TTC549 (cell line): ENCODE data around the gene FADS2.

Experiments used
- FAIRE-seq: peaks from 2 replicates; lab custom pipeline; 2012; peaks lifted over from hg19 to GRCh38; lab: Jason Lieb, UNC

Gene FADS2

DNA sequence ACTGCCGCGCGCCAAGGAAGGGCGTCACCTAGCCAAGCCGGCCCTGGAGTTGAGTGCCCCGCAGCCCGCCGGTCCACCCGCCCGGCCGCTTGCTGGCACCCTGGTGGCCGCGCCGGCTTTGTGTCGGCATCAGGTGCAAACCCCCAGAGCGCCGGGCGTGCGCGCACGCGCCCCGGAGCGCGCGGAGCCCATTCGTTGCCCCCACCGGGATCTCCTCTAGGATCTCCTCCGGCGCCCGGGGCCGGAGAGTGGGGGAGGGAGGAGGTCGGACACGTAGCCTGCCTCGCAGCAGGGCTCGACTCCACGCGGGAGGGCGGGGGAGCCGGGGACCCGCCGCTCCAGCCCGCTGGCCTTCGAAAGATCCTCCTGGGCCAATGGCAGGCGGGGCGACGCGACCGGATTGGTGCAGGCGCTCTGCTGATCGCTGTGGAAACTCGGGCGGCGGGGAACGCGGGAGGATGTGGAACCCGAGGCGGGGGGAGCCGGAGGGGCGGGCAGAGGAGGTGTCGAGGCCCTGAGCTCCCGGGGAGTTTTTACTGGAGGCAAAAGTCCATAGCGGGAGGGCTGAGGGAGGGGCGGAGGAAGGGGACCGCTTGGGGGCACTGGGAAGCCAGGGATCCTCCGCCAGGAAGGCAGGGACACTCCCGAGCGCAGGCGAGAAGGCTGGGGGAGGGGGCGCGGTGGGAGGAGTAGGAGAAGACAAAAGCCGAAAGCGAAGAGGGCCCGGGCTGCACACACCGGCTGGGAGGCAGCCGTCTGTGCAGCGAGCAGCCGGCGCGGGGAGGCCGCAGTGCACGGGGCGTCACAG is at the start of gene FADS2:
FADS2 (plus strand) TSS at position 730 of the 808 bp plus-strand sequence. CDS start 91 bp downstream, outside the sequence.
- FAIRE-seq, result no peak

DNA sequence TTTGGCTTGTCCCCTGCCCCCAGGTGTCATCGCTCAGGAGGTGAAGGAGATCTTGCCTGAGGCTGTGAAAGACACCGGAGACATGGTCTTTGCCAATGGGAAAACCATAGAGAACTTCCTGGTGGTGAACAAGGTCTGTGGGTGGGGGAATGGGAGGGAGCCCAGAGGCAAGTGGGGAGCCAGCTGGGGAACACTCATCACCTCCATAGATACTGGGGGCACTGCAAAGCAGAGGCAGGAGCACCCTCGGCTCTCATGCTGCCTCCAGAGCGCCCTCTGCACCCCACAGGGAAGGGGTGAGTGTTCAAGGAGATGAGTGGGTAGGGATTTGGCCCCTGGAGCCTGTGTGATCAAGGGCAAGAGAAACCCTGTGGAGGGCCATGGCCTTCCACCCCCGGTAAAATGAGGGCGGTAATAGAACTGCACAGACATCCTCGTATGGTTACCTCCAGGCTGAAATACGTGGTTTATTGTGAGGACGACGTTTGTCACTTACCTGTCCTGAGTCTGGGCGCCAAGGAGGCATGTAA is 49.7 kb upstream of the FADS2 start:
- no peak for FAIRE-seq

DNA sequence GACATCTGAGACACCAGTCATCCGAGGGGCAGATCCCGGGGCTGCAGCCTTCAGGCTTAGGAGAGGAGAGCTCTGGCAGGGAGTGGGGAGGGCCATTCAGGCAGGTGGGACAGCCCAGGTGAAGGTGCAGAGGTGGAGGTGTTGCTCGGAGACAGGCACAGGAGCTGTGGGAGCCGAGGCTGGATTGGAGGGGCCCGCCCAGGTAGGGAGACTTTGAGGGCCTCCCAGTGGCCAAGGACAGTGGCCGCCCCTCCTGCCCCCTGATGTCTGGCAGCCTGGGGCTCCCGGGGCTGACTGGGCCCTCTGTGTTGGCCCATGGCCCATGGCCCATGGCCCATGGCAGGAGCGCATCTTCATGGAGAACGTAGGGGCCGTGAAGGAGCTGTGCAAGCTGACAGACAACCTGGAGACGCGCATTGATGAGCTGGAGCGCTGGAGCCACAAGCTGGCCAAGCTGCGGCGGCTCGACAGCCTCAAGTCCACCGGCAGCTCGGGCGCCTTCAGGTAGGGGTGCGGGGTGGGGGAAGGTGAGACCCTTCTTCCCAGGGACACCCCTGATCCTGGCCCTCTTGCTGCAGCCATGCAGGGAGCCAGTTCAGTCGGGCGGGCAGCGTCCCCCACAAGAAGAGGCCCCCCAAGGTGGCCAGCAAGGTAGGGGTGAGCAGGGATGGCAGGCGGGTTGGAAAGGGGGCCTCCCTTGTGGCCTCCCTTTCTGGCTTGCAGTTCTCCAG is 49.0 kb upstream of the FADS2 start:
- FAIRE-seq, result no peak

DNA sequence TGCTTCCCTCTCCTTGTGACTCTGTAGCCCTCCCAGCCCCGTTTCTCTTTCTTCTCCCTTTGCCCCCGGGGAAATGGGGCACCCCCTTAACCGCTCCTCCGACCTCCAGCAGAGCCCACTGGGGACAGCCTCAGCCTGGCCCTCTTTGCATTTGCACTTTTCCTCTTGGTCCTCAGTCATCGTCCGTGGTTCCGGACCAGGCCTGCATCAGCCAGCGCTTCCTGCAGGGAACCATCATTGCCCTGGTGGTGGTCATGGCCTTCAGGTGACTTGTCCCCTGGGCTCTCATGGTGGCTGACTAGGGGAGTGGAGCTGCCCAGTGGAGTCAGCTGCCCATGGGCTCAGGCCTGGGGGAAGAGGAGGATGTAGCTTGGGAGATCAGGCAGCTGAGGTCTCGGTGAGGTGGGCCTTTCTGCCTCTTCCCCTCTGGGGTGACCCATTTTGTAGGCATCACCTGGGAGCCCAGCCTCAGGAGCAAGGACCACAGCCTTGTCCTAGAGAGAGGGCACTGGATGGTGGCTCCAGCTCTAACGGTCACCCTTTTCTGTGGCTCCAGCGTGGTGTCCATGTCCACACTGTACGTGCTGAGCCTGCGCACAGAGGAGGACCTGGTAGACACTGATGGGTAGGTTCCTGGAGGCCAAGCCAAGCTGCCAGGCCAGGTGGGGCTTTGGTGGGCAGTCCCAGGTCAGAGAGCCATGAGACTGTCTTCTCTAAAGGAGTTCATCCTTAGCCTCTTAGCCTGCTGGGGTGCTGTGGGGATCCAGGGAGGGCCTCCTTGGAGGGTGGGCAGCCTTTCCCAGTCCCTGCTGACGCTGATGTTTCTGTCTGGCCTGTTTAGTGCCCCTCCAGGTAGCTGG is 48.2 kb upstream of the FADS2 start:
- FAIRE-seq, result no peak

DNA sequence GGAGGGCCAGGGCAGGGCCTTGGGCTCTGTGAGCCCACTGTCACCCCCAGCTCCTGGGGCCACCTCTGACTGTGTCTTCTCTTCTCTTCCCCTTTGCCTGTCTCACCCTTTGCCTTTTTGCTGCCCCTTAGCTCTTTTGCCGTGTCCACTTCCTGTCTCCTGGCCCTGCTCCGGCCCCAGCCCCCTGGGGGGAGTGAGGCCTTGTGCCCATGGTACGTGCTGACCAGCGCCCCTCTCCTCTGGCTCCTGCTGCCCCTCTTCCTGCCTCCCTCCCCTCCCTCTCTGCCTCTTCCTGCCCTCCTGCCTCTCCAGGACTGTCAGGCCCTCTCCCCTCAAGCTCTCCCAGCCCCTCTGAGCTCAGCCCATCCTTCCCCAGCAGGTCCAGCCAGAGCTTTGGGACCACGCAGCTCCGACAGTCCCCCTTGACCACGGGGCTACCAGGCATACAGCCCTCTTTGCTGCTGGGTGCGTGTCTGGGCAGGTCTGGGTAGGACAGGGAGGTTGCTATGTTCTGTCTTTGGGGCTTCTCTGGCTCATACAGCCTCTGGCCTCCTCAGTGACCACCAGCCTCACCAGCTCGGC is 47.4 kb upstream of the FADS2 start:
- no peak for FAIRE-seq

DNA sequence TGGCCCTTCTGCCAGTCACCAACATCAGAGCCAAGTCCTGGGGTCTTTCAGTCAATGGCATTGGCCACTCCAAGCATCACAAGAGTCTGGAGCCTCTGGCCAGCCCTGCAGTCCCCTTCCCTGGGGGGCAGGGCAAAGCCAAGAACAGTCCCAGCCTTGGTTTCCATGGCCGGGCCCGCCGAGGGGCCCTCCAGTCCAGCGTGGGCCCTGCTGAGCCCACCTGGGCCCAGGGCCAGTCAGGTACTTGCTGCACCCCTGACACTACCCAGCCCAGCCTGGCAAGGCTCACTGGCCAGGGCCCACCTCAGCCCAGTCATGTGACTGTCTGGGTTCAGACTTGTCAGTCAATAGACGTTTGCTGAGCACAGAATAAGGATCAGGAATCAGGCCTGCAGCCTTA is 46.5 kb upstream of the FADS2 start:
- no peak for FAIRE-seq

DNA sequence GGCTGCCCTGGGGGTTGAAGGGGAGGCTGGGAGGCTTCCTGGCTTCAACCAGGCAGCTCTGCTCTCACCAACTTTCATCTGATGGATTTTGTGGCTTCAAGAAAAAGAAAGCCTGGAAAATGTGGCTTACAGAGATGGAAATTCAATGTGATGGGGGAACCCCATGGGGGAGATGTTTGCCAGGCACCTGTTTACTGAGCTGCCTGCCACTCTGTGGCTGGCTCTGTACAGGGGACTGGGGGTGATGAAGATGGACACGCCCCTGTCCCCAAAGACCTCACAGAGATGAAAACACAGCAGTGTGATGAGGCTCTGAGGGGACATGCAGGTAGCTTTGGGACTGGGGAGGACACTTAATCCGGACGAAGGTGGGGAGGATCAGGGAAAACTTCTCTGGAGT is 45.8 kb upstream of the FADS2 start:
- FAIRE-seq, result no peak

DNA sequence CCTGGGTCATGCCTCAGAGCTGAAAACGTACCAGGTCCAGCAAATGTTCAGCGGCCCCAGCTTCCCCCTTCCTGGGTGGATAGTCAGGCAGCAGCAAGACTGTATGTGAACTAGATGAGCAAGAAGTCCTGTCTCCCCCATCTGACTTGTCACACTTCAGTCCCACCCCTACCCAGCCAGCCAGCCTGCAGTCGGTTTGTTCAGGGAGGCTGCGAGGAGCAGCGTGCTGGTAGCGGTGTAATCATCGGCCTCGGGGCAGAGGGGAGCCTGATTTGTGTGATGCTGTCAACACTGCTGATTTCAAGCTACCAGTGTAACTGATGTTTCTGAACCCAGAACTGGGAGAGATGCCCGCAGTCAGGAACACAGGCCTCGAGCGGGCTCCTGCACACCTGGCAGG is 45.3 kb upstream of the FADS2 start:
- no peak for FAIRE-seq

DNA sequence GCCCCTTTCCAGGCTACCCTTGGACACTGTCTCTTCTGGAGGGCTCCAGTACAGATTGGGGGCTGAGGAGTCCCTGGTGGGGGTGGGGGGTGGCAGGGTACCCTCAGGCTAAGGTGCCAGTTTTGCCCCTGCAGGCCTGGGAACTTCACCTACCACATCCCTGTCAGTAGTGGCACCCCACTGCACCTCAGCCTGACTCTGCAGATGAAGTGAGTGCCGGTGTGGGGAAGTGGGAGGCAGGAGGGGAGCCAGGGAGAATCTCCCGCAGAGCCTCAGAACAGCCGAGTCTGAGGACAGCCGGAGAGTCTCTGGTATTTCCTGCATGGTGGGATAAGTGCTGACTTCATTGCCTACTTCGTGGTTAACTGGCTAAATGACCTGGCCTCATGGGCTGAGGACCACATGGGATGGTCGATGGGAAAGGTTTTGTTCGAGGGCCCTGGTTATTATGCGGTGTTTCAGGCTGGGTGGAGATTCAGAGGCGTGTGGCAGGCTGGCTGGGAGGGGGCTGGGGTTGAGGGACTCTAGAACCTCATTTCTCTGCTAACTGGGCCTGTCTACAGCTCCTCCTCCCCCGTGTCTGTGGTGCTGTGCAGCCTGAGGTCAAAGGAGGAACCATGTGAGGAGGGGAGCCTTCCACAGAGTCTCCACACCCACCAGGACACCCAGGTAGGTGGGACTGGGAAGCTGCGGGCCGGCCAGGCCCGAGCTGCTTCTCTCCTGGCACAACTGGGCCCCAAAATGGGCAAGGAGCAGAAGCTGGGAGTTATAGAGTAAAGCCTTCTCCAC is 44.2 kb upstream of the FADS2 start:
- FAIRE-seq, result no peak

DNA sequence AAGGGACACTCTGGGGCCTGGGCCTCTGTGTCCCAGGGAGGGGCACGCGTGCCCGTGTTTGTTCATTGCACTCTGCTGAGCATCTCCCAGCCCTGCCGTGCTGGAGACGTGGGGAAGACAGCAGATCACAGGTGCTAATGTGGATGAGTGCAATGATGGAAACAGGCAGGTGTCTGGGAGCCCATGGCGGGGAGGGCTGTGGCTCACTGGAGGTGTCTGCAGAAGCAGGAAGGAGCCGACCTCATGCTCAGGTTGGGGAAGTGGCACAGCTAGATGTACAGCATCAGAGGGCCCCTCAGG is 43.6 kb upstream of the FADS2 start:
- FAIRE-seq, result no peak

DNA sequence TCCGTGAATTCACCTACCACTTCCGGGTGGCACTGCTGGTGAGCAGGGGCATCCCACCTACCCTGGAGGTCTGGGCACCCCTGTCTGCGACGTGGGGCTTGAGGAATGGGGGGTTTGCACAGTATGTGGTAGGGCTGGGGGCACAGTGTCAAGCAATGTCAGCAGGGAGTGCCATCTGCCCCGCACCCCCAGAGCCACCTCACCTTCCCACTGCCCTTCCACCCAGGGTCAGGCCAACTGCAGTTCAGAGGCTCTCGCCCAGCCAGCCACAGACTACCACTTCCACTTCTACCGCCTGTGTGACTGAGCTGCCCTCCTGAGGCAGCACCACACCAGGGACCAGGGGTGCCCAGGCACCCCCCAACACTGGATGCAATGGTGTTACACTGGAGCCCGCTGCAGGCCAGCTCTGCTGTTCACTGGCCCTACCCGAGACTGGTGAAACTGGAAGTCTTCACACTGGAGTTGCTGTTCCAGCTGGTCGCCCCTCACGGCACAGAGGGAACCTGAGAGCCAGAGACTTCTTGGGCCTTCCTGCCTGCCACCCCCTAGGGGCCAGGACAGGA is 42.2 kb upstream of the FADS2 start:
- no peak for FAIRE-seq

DNA sequence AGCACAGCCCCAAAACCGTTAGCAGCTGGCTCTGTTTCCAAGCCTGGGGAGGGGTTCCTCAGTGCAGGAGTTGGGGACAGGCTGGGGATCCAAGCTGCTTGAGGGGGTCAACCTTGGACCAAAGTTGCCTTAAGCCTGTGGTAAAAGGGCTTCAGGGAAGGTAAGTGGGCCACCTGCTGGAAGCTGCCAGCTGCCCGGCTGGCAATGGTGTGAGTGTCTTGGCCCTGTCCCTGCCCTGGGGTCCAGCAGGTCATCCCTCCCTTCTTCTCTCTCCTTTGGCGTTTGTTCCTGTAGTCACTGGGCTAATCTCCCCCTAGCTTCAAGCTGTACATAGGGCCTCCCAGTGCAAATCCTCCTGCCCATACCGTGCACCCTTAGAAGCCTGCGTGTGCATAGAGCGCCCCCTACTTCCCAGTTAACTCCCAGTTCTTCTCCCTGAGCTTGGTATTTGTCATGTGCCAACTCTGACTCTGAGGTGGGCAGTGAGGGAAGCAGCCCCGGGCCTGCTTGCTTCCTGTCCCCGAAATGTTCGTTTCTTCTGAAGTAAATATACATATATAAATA is 40.1 kb upstream of the FADS2 start:
- FAIRE-seq, result no peak

DNA sequence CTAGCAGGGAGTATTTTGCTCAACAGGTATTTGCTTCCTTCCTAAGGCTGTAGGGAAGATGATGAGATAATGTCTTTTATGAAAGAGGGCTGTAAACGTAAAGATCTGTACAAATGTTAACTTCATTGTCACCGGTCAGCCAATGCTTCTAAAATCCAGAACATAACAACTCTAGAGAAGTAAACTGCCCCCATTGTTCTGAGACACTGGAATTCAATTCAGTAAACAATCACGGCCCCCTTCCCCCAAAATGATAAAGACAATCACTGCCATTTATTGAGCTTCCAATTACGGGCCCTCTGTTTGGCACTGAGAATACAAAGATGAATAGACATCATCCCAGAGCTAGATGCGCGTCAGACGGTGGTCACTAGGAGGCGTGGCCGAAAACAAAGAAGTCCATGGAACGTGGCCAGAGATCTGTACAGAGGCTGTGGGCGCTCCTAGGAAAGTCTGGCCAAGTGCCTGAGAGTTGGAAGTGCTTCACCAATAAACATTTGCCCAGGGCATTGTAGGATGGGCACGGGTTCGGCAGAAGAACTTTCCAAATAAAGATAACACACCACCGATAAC is 36.3 kb upstream of the FADS2 start:
- no peak for FAIRE-seq

DNA sequence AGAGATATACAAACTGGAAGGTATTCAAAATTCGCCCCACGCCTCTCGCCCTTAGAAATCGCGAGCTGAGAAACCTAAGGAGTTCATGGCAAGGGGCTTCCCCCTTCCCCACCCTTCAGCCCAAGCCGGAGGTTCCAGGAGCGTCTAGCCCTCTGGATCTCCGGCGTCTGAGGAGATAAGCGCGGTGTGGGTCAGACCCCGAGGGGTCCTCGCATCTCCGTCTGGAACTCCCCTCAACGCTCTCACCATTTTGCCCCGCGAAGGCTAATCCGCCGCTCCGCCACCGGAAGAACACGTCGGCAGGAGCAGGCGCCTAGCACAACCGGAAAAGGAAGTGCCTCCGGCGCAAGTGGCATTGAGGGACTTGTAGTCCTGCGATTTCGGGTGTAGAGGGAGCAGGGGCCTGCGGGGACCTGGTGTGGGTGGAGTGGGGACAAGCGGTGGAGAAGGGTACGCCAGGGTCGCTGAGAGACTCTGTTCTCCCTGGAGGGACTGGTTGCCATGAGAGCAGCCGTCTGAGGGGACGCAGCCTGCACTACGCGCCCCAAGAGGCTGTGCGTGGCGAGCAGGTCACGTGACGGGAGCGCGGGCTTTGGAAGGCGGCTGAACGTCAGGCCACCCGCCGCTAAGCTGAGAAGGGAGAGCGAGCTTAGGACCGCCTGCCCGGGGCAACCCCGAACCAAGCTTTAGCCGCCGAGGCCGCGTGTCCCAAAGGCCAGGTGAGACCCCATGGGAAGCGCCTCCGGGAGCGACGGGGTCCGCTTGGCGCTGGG is 35.6 kb upstream of the FADS2 start, which contains the start of the genes FEN1 and TMEM258:
FEN1 (plus strand) TSS at position 602 of the 773 bp plus-strand sequence. CDS start 2,451 bp downstream, outside the sequence.
TMEM258 (minus strand) TSS at position 290 of the 773 bp plus-strand sequence; CDS start at position 249, 41 bp downstream.
- no peak for FAIRE-seq

DNA sequence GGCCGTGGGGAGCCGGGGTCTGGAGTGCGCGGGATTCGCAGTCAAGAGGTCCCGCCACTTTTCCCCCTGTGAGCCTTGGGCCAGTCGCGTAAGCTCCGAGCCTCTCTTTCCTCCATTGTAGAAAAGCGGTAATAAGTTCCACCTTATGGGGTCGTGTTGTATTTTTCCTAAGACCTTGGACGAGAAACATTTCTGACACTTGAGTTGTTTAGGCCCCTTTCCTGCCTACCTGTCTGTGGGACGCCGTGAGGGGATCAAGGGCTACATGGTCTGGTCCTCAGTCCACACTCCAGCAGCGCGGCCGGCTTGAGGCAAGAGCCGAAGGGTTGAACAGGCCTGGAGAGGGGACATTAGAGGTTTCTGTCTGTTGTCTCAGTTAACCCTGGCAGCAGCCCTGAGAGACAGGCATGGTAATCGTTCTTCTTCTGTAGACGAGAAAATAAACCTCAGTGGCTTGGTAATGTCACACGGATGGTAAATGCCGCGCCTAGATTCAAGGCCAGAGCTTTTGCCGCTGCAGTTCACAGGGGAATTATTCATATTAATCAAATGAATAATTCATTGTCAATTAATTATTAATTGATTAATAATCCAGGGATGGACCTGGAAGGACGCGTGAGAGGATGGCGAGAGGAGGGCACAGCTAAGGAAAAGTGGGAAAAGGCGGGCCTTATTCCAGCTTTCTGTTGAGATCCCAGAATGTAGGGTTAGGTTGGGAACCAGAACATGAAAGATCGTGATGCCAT is 34.8 kb upstream of the FADS2 start:
- FAIRE-seq, result no peak

DNA sequence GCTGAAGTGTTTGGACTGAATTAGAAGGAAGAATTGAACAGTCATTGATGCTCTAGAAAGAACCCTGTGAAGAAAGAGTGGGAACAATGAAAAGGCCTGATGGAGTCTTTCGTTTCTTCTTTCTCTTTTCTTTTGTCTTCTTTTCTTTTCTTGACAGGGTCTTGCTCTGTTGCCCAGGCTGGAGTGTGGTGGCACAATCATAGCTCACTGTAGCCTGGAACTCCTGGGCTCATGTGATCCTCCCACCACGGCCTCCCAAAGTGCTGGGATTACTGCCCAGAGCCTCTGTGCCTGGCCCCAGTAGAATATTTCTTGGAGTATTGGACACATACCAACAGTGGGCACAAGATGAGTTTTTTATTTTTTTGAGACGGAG is 34.3 kb upstream of the FADS2 start:
- no peak for FAIRE-seq

DNA sequence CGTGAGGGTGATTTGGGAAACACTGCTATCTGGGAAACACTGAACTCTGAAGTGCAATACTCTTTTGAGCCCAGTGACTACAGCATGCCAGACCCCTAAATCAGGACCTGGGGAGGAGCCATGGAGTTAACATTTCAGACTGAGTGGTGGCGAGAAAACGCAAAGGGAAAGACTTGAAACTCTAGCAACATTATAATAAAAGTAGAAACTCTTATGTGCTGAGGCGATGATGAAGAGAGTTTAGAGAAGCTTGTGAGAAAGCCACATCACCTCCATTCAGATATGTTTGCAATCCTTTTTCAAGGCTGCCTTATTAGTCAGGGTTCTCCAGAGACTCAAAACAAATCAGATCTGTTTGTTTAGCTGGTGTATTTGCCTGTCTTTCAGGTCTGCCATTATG is 33.5 kb upstream of the FADS2 start:
- FAIRE-seq, result no peak

DNA sequence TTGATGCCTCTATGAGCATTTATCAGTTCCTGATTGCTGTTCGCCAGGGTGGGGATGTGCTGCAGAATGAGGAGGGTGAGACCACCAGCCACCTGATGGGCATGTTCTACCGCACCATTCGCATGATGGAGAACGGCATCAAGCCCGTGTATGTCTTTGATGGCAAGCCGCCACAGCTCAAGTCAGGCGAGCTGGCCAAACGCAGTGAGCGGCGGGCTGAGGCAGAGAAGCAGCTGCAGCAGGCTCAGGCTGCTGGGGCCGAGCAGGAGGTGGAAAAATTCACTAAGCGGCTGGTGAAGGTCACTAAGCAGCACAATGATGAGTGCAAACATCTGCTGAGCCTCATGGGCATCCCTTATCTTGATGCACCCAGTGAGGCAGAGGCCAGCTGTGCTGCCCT is 32.6 kb upstream of the FADS2 start:
- no peak for FAIRE-seq
